ENCODE results near the gene SLCO1C1. TPM values are rescaled to one million over a fixed set of nuclear protein-coding genes. Genes with fewer than 3 reads are reported as not detected.

The SLCO1C1 gene
- total and polyA plus RNA-seq, 2 of the 4 experiments (the other 2 are of a cell fraction) = not detected

DNA sequence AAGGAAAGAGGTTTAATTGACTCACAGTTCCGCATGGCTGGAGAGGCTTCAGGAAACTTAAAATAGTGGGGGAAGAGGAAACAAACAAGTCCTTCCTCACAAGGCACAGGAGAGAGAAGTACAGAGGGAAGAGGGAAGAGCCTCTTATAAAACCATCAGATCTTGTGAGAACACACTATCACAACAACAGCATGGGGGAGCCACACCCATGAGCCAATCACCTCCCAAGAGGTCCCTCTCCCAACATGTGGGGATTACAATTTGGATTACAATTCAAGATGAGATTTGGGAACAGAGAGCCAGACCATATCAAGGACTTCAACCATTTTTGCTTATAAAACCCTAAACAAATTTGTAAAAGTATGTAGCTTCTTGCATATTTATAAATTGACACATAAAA is 45.8 kb downstream of the SLCO1C1 start:
- CTCF ChIA-PET = no interaction called here
- no peak for ATAC-seq (ENCODE audit: low read depth)

More for the DNA sequence above, 45.8 kb downstream of the SLCO1C1 start:
- no peak overlapping the region for H4K5ac ChIP-seq (ENCODE audit: low read depth, low read length)
- no peak for TF ChIP-seq SMC3 (IDR thresholded peaks at IDR 0.05; ENCODE audit: low read depth, low read length)
- no peak for TF ChIP-seq NFE2L2 (IDR thresholded peaks at IDR 0.05; ENCODE audit: low read depth, low read length)
- TF ChIP-seq RAD21 (IDR thresholded peaks at IDR 0.05; ENCODE audit: low read length) = no peak
- TF ChIP-seq FOS (IDR thresholded peaks at IDR 0.05; ENCODE audit: low read depth, low read length) = no peak
- no peak for TF ChIP-seq MXI1 (IDR thresholded peaks at IDR 0.05; ENCODE audit: borderline replicate concordance, low read depth, low read length)
- TF ChIP-seq, protein P1, sequence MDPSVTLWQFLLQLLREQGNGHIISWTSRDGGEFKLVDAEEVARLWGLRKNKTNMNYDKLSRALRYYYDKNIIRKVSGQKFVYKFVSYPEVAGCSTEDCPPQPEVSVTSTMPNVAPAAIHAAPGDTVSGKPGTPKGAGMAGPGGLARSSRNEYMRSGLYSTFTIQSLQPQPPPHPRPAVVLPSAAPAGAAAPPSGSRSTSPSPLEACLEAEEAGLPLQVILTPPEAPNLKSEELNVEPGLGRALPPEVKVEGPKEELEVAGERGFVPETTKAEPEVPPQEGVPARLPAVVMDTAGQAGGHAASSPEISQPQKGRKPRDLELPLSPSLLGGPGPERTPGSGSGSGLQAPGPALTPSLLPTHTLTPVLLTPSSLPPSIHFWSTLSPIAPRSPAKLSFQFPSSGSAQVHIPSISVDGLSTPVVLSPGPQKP (IDR thresholded peaks at IDR 0.05; ENCODE audit: borderline replicate concordance, low read depth, low read length) = no peak
- TF ChIP-seq MAFK (IDR thresholded peaks at IDR 0.05; ENCODE audit: low read depth, low read length) = no peak
- no peak for TF ChIP-seq MAZ (IDR thresholded peaks at IDR 0.05; ENCODE audit: borderline replicate concordance, low read depth, low read length)
- TF ChIP-seq, protein P2, sequence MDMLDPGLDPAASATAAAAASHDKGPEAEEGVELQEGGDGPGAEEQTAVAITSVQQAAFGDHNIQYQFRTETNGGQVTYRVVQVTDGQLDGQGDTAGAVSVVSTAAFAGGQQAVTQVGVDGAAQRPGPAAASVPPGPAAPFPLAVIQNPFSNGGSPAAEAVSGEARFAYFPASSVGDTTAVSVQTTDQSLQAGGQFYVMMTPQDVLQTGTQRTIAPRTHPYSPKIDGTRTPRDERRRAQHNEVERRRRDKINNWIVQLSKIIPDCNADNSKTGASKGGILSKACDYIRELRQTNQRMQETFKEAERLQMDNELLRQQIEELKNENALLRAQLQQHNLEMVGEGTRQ (IDR thresholded peaks at IDR 0.05; ENCODE audit: low read depth, low read length) = no peak
- TF ChIP-seq POLR2A (IDR thresholded peaks at IDR 0.05; ENCODE audit: low read depth, low read length) = no peak
- TF ChIP-seq CEBPB (IDR thresholded peaks at IDR 0.05; ENCODE audit: low read depth, low read length) = no peak
- TF ChIP-seq, protein P3, sequence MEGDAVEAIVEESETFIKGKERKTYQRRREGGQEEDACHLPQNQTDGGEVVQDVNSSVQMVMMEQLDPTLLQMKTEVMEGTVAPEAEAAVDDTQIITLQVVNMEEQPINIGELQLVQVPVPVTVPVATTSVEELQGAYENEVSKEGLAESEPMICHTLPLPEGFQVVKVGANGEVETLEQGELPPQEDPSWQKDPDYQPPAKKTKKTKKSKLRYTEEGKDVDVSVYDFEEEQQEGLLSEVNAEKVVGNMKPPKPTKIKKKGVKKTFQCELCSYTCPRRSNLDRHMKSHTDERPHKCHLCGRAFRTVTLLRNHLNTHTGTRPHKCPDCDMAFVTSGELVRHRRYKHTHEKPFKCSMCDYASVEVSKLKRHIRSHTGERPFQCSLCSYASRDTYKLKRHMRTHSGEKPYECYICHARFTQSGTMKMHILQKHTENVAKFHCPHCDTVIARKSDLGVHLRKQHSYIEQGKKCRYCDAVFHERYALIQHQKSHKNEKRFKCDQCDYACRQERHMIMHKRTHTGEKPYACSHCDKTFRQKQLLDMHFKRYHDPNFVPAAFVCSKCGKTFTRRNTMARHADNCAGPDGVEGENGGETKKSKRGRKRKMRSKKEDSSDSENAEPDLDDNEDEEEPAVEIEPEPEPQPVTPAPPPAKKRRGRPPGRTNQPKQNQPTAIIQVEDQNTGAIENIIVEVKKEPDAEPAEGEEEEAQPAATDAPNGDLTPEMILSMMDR (conservative IDR thresholded peaks at IDR 0.05; ENCODE audit: low read depth, low read length) = no peak
- TF ChIP-seq CHD1 (IDR thresholded peaks at IDR 0.05; ENCODE audit: low read depth, low read length) = no peak
- no peak overlapping the region for H3K23ac ChIP-seq (ENCODE audit: low read depth, low read length)
- H2BK20ac ChIP-seq (ENCODE audit: low read depth, low read length) = no peak overlapping the region
- BruUV-seq (replicated peaks) = no TSS peak
- H2AK5ac ChIP-seq (ENCODE audit: low read depth, low read length) = no peak overlapping the region
- POLR2A ChIA-PET (ENCODE audit: unreplicated experiment) = no interaction called here
- H3K9ac ChIP-seq (ENCODE audit: low read depth, low read length) = no peak overlapping the region
- H4K8ac ChIP-seq (ENCODE audit: low read depth in 2 of 2, low read length in 2 of 2) = no peak overlapping the region
- H3K27me3 ChIP-seq (ENCODE audit: control insufficient read depth, insufficient read depth, low read length) = no peaks in the 10 kb centered on the region
- H2BK15ac ChIP-seq (ENCODE audit: low read depth, low read length) = no peak overlapping the region
- no peak overlapping the region for H3K14ac ChIP-seq (replicated peaks; ENCODE audit: low read depth, low read length)
- H3K56ac ChIP-seq (ENCODE audit: extremely low read depth, insufficient read depth, low read length) = no peak overlapping the region
- H3K4me1 ChIP-seq (ENCODE audit: control insufficient read depth, insufficient read depth, low read length) = no peaks in the 10 kb centered on the region
- H4K20me1 ChIP-seq (ENCODE audit: insufficient read depth, low read length) = no peaks in the 10 kb centered on the region
- H3K9me3 ChIP-seq (ENCODE audit: control insufficient read depth, insufficient read depth, low read length) = no peaks in the 10 kb centered on the region
- intact Hi-C loops (cut with micrococcal nuclease) (no loop called here), in situ Hi-C loops (cut with MboI; ENCODE audit: low sequenced_read_pairs) (no loop called here), dilution Hi-C loops (cut with HindIII; ENCODE audit: low sequenced_read_pairs, unreplicated experiment) (no loop called here)
- no peak overlapping the region for H4K91ac ChIP-seq (ENCODE audit: insufficient read depth, low read depth, low read length)
- no CpG with 5 or more reads among the region's 1 CpG for WGBS, 2 experiments (ENCODE audit: extremely low coverage in 2 of 2, insufficient read length in 1 of 2)
- H3K4me3 ChIP-seq (ENCODE audit: insufficient read depth, low read depth, low read length) = no peak overlapping the region
- H2BK5ac ChIP-seq (ENCODE audit: low read depth, low read length, poor library complexity, severe bottlenecking) = no peak overlapping the region
- H2BK120ac ChIP-seq (ENCODE audit: low read depth, low read length) = no peak overlapping the region
- no peaks in the 10 kb centered on the region for H3K36me3 ChIP-seq (ENCODE audit: control insufficient read depth, insufficient read depth, low read length)
- H2AFZ ChIP-seq (replicated peaks; ENCODE audit: low read length, poor library complexity) = no peak overlapping the region
- H3K27ac ChIP-seq (ENCODE audit: insufficient read depth, low read length) = no peak overlapping the region
- no peak overlapping the region for H3K4ac ChIP-seq (ENCODE audit: low read depth, low read length)
- H2AK9ac ChIP-seq (replicated peaks; ENCODE audit: low read depth, low read length, poor library complexity) = no peak overlapping the region
- no peak overlapping the region for H3K4me2 ChIP-seq (ENCODE audit: low read depth, low read length)
- no peak overlapping the region for H3K18ac ChIP-seq (ENCODE audit: low read depth, low read length)
- DNase-seq = no peak
- H3K9me1 ChIP-seq (ENCODE audit: insufficient read depth, low read length) = no peaks in the 10 kb centered on the region
- H3K79me1 ChIP-seq (ENCODE audit: low read depth in 1 of 2, low read length in 2 of 2) = no peaks in the 10 kb centered on the region

Measured in IMR-90 (cell line).